K562 (cell line): Measurements from ENCODE around the gene TMEM69.

Source experiments
- ELF1 ChIP-seq: fragments of 200-800 bp; sonication (Bioruptor generic); IDR thresholded peaks from 2 replicates; pipeline ENCODE4 v1.6.1; 2016; ENCODE audit warnings: missing genetic modification characterization, missing compliant biosample characterization
- MBD1 ChIP-seq: fragments of 250-450 bp; sonication (Bioruptor Pico); IDR thresholded peaks from 2 replicates; pipeline ENCODE4 v1.8.0; 2022; ENCODE audit warnings: inconsistent platforms
- NCOA1 ChIP-seq: fragments of 450-650 bp; IDR thresholded peaks from 2 replicates; pipeline ENCODE4 v1.6.1; 2016; ENCODE audit warnings: low read depth
- NFIC ChIP-seq: fragments of 450-650 bp; IDR thresholded peaks from 2 replicates; pipeline ENCODE4 v1.6.1; 2017; ENCODE audit warnings: mild to moderate bottlenecking, inconsistent platforms
- PBX2 ChIP-seq, 2 experiments: IDR thresholded peaks in 1 of 2; conservative IDR thresholded peaks in 1 of 2; 2 replicates each; pipeline ENCODE4 v1.6.1; 2016; ENCODE audit warnings: low read depth in 2 of 2, mild to moderate bottlenecking in 1 of 2, missing compliant biosample characterization in 1 of 2, missing genetic modification characterization in 1 of 2, moderate library complexity in 1 of 2
- POLR3A ChIP-seq: IDR thresholded peaks from 2 replicates; pipeline ENCODE4 v1.6.1; 2011; ENCODE audit warnings: borderline replicate concordance, mild to moderate bottlenecking, moderate library complexity; ENCODE audit not compliant: insufficient read length, insufficient read depth; ENCODE audit errors: extremely low read depth
- SMAD1 ChIP-seq: fragments of 150-350 bp; IDR thresholded peaks from 2 replicates; pipeline ENCODE4 v1.6.1; 2014; ENCODE audit warnings: low read length, low read depth; ENCODE audit not compliant: partially characterized antibody
- ZBTB8A ChIP-seq: fragments of 450-650 bp; IDR thresholded peaks from 2 replicates; pipeline ENCODE4 v1.6.1; 2018; ENCODE audit warnings: mild to moderate bottlenecking, moderate library complexity; ENCODE audit not compliant: partially characterized antibody
- ZNF3 ChIP-seq: fragments of 250-450 bp; sonication (Bioruptor Pico); IDR thresholded peaks from 2 replicates; pipeline ENCODE4 v1.5.0; 2021; ENCODE audit warnings: mild to moderate bottlenecking, moderate library complexity
- ZNF695 ChIP-seq: fragments of 450-650 bp; formaldehyde crosslinking; IDR thresholded peaks from 2 replicates; pipeline ENCODE4 v1.4.0; 2020; ENCODE audit warnings: mild to moderate bottlenecking, moderate library complexity

GRCh38 chr1:45658171-45658570 lies 29.8 kb upstream of the TMEM69 start:
- TF ChIP-seq ZBTB8A: no peak
- no peak for TF ChIP-seq PBX2 (CRISPR knock-in tag; IDR thresholded peaks at IDR 0.05; ENCODE audit: low read depth)
- TF ChIP-seq PBX2 (tag; conservative IDR thresholded peaks at IDR 0.05; ENCODE audit: low read depth): no peak
- no peak for TF ChIP-seq ZNF3 (CRISPR knock-in tag)
- TF ChIP-seq NCOA1: no peak
- TF ChIP-seq POLR3A: no peak
- TF ChIP-seq NFIC: no peak
- no peak for TF ChIP-seq SMAD1
- no peak for TF ChIP-seq ELF1 (tag)
- TF ChIP-seq ZNF695 (CRISPR knock-in tag): no peak
- no peak for TF ChIP-seq MBD1 (CRISPR knock-in tag)
